ENCODE data around the gene RNF182.
"Not testable (repeated sequence)": the region's sequence is repeated elsewhere in the genome, so short reads cannot be mapped to it uniquely, and the experiment has no call there.

RNF182 gene, protein sequence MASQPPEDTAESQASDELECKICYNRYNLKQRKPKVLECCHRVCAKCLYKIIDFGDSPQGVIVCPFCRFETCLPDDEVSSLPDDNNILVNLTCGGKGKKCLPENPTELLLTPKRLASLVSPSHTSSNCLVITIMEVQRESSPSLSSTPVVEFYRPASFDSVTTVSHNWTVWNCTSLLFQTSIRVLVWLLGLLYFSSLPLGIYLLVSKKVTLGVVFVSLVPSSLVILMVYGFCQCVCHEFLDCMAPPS

DNA sequence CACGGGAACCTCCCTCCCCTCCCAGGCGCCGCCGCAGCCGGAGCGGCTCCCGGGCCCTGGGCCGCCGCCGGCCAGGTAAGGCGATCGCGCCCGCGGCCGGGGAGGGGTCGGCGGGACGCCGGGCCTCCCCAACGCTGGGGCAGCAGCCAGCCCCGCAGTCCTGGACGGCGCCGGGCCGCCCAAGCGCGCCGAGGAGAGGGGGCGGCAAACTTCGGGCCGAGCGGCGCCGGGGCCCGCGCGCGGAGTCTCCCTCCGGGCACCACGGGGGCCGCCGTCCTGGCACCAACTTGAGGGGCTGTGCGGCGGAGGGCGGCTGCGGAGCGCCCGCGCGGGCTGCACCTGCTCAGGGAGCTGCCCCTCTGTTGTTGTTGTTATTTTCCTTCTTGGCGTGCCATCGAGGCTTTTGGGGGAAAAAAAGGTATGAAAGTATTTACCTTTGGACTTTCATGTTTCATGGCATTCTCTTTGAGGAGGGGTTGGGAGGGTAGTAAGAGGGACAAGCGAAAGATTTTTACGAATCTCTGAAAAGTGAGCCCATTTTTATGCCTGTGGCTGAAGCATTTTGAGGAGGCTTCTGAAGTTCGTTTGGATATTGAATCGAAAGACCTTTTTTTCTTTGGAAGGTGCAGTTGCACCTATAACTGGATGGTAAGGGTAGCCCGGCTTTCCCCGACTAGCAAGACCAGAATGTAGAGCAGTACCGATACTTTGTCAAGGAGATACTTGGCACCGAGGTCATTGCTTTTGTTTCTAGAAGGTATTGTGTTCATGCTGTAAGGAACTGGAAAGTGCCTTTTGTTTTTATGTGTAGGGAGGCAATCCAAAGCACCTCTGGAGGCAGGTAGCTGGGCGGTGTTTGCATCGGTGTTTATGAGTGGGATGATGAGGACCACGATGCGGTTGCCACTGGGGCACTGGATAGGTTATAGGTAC is at the start of gene RNF182:
TSS of gene RNF182 (plus strand) at position 4 of the 933 bp plus-strand sequence. CDS start 52,168 bp downstream, outside the sequence.
- no peak for DNase-seq (ENCODE audit: low read depth)

DNA sequence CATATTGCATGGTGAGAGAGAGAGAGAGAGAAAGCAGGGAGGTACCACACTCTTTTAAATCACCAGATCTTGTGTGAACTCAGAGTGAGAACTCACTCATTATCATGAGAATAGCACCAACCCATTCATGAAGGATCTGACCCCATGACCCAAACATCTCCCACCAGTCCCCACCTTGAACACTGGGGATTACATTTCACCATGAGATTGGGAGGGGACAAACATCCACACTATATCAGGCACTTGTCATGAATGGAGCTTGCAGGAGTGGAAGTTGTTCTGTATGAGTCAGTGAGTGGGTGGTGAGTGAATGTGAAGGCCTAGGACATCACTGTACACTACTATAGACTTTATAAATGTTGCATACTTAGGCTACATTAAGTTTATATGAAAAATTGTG is 47.7 kb upstream of the RNF182 start:
- no peak for DNase-seq (ENCODE audit: low read depth)

DNA sequence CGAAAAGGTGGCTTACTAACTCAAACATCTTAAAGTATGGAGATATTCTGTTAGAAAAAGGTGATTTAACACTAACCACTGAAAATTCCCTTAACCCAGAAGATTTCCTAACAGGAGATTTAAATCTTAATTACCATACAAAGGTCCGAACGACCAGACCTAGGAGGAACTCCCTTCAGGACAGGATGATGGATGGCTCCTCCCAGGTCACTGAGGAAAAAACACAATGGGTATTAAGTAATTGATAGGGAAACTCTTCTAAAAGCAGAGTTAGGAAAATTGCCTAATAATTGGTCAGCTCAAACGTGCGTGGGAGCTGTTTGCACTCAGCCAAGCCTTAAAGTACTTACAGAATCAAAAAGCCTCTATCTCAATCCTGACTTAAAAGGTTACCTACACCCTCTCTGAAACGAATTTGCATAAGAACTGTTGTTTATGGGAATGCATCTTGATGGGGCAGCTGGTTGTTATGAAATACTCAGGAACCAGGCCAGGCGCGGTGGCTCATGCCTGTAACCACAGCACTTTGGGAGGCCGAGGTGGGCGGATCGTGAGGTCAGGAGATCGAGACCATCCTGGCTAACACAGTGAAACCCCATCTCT is 44.6 kb upstream of the RNF182 start:
- not testable (repeated sequence) for DNase-seq (ENCODE audit: low read depth)

DNA sequence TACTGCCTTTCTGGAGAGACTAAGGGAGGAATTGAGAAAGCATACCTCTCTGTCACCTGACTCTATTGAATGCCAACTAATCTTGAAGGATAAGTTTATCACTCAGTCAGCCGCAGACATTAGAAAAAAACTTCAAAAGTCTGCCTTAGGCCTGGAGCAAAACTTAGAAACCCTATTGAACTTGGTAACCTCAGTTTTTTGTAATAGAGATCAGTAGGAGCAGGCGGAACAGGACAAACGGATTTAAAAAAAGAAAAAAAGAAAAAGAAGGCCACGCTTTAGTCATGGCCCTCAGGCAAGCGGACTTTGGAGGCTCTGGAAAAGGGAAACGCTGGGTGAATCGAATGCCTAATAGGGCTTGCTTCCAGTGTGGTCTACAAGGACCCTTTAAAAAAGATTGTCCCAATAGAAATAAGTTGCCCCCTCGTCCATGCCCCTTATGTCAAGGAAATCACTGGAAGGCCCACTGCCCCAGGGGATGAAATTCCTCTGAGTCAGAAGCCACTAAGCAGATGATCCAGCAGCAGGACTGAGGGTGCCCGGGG is 43.1 kb upstream of the RNF182 start:
- no peak for DNase-seq (ENCODE audit: low read depth)

DNA sequence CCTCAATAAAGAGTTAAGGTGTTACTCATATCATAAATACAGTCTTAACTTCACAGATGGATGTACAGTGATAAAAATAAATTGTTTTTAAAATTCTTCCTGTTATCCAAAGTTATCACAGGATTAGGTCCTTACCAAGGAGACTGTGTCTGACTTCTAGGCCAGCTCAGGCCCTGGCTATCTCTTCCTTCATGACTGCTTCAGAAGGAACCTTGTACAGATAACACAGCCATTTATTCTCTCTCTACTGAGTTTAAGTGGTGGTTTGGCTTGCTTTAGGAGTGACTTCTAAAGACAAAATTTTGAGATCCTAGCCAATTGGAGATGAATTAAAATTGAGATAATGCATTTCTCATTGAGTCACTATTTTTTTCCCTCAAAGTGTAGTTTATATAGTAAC is 40.8 kb upstream of the RNF182 start:
- DNase-seq (ENCODE audit: low read depth): peak; percentile 11

DNA sequence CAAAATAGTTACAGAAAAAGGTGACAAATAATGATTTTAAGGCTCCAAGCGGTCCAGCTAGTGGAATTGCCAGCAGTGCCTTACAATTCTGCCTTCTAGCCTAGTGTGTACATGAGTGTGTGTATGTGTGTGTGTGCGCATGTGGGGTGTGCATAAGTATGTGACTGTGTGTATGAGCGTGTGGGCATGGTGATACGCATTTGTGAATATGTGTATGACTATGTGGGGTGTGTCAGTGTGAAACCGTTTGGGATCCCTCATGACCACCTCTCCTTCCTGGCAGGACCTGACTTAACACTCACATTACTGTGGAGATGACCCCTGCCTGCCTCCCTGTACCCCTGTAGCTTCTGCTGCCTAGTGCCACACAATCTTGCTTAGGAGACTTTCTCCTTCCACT is 40.4 kb upstream of the RNF182 start:
- DNase-seq (ENCODE audit: low read depth): no peak

DNA sequence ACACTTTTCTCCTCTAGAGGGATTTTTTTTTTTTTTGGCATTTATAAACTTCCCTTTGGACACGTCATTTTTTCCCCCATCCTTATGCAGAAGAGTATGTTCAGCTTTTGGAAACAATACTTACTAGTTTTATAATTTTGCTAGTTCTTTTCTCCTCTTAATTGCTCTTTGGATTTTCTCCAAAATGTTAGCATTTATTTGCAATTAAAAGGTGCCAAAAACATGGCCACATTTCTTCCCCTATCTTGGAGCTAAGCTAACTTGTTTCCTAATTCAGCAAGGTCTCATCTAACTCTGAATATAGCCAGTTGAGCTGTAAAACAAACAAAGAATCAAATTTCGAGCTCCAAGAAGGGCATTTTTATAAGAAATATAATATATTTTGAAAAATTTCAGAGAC is 39.2 kb upstream of the RNF182 start:
- DNase-seq (ENCODE audit: low read depth): no peak

DNA sequence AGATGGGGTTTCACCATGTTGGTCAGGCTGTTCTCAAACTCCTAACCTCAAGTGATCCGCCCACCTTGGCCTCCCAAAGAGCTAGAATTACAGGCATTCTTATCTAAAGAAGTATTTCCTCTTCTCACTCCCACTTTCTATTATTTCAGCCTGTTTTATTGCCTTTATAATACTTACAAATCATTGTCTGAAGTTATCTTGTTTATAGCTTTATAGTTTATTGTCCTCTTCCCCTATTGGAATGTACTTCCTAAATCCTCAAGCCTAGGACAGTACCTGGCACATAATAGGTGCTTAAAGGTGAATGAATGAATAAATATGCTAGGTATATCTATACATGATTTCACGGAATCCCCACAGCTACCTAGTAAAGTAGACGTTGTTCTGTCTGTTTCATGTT is 37.8 kb upstream of the RNF182 start:
- DNase-seq (ENCODE audit: low read depth): no peak

DNA sequence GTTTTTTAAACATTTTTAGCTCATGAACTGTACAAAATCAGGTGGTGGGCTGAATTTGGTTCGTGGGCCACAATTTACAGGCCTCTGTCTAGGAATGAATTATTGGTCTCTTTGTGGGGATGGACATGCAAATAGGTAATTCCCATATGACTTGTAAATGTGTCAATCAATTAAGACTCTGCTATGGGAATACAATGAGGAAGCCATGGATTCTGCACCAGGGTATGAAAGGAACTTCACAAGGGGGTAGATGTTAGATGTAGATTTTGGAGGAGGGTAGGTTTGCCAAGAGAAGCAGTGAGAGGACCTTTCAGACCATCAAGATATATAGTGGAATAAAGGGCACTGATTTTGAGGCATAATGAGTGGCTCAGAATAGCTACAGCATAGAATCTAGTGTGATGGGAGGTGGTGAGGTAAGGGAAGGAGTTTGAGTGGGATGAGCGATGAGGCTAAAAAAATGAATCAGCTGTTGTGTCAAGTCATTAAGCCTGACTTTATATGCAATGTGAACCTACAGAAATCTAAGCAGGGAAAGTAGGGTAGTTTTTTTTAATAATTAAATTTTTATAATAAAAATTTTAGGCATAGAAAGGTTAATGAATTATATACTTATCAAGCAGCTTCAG is 32.6 kb upstream of the RNF182 start:
- no peak for DNase-seq (ENCODE audit: low read depth)

DNA sequence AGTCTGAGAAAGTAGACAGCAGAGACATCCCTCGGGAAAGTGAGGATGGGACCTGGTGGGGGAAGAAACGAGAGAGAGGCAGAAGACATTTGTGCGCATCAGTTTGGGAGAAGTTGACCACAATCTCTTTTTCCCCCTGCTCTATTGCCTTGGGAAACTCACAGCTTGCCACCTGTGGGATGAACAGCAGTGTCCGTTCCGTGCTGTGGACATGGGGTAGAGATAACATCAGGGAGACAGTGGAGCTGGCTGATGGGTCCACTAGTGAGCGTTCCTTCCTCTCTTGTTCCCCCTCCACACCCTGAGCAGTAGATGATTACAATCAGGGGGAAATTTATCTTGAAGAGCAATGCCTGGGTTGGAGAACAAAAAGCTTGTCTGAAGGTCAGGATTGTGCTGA is 21.8 kb upstream of the RNF182 start:
- no peak for DNase-seq (ENCODE audit: low read depth)

DNA sequence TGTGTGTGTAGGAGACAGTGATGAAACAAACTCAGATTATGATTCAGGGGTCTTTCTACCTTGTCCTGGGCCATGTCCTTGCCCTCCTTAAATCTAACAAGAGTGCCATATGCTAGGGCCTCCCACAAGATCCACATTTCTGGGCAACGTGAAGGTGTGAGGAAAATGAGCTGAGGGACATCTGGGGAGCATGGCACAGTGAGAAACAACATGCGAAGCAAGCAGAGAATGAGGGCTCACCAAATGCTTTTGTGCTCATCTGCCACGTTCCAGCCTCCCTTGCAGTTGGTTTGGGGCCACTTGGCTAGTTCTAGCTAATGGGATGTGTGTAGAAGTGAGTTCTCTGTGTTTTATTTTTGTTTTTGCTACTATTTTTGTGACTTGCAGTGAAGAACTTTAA is 21.4 kb upstream of the RNF182 start:
- no peak for DNase-seq (ENCODE audit: low read depth)

DNA sequence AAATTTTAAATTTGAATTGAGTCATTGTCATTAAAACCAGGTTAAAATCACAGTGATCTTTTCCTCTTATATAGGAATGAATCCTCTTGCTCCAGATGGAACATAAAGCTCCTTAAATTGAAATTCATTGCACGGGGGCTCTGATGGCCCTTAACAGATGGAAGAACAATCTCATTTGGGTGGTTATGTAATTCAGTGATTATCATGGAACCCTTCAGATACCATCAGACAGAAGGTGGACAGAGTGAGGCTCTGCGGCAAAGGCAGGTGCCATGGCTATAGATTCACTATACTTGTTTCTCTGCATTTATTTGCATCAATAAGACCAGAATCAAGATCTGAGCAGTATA is 17.8 kb upstream of the RNF182 start:
- no peak for DNase-seq (ENCODE audit: low read depth)

DNA sequence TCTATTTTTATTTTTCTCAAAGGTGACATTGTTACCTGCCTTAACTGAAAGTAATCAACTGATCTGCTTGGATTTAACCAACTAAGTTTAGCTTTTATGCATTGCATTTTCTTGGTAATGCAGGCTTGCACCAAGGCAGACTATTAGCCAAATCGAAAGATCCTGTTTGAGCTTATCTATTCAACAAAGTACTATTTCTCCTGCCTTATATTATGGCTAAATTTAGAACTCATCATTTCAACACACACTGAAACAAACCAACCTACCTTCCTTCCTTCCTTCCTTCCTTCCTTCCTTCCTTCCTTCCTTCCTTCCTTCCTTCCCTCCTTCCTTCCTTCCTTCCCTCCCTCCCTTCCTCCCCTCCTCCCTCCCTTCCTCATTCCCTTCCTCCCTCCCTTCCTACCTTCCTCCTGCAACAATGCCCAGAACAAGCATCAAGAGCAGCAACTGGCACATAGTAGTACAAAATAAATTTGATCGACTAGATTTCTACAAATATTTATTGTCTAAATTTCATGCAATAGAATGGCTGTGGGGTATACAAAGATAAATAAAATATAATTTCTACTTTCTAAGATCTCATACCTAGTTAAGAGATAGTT is 17.0 kb upstream of the RNF182 start:
- no peak for DNase-seq (ENCODE audit: low read depth)

DNA sequence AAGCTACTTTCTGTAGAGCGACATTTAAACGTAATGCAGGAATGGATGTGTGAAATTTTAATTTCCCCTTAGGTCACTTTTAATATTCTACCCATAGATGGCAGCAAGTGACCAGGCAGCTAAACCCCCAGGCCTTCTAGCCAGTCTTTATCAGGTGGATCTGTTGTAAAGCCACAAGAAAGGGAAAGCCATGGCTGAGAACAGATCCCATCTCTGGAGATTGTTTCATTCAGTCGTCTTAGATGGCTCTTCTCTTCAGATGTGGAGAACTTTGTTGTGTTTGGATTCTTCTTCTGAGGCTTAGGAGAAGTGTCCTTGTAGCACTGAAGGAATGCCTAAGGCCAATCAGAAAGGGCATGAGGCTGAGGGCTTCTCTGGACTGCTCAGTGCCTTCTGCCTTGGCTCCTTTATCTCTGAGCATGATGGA is 15.8 kb upstream of the RNF182 start:
- DNase-seq (ENCODE audit: low read depth): peak; percentile 43

DNA sequence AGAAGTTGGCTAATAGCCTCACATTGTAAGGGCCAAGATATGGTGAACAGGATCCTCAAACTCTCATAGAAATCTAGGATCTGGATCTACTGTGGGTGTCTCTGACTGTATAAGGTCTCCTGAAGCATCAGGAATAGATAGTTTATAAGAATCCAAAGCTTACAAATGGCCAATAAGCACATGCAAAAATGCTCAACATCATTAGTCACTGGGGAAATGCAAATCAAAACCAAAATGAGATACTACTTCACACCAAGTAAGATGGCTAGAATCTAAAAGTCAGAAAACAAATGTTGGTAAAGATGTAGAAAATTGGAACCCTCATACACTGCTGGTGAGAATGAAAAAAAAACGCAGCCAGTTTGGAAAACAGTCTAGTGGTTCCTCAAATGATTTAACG is 14.3 kb upstream of the RNF182 start:
- DNase-seq (ENCODE audit: low read depth): no peak

DNA sequence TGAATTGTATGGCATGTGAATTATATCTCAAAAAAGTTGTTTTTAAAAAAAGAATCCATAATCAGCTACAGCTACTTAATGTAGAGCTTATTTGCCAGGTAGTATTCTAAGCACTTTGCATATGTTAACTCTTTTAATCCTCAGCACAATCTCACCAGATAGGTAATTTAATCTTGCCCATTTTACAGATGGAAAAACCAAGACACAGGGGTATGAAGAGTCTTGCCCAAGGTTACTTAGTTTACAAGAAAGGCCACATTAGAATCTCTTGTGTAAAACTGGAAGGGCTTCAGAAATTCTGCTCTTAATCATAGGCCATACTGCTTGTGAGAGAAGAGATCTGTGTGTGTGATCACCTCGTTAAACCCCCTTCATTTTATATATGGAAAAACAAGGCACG is 13.4 kb upstream of the RNF182 start:
- no peak for DNase-seq (ENCODE audit: low read depth)

DNA sequence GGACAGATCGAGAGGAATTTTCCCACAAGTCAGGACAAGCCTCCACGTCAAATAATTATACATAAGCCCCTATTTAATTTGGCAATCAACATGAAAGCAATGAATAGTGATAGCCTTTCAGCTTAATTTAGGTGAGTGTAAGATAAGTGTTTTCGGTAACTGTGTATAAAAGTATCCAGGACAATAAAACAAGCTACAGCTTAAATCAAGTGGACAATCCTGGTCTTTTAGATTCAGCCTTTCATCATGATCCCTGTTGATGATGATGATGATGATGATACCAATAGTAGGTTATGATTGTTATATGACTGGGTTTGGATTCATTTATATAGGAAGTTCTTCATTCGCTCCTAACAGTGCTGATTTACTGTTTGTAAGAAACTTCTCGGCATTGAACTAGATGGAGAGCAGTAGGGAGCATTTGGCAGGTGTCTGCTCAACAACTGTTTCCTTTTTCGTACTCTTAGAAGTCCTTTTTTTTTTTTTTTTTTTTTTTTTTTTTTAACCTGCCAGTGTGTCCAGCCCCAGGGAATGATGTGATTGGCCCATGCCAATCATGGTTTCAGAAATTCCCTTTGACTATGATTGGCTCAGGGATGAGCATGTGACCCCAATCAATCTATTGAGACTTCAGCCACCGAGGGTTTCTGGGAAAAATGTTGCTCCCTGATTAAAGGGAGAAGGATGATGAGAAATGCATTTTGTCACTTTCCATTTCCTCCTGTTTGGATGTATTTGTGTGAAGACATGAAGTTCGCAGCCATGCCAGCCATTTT is 11.3 kb upstream of the RNF182 start:
- DNase-seq (ENCODE audit: low read depth): no peak

DNA sequence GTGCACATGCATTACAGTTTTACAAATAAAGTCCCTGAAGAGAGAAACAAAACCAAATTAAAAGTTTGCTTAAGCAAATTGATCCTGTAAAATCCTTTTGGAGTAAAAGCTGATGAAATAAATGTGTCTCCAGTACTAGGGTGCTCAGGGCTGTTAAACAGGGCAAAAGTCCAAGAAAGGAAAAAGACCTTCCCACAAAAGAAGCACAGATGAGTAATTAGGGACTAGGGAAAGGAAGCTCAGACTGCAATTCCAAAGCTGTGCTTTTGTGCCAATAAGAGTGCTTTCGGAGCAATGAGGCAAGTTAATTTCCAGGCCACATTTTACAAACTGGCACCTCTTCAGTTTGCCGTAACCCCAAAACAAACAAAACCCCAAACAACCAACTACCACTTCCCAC is 10.4 kb upstream of the RNF182 start:
- DNase-seq (ENCODE audit: low read depth): no peak

DNA sequence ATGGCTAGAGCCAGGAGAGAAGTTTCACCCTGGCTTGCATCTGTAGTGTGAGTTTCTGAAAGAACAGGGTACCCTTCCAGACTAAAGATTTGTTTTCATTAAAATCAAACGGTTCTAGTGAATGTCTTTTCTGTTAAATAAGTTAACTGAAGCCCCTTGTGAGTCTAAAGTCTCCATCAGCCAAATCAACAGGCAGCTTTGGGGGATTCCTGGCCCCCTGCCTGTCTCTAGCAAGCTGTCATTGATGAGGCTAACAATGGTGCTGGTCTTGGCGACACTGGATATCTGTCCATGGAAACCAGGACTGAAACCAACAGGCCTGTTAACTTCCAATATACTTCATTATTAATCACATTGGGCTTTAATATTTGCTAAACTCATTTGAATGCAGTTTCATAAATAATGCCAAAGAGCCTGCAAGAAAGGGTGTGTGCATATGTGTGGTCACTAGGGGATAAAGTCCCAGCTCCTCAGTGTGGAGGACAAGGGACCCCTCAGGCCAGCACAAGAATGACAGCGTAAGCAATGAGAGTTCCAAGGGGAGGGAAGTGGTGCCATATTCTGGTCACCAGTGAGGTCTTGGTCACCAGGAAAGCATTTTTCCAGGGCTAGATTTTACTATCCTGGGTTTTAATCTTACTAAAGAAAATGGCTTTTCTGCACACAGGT is 9.1 kb upstream of the RNF182 start:
- DNase-seq (ENCODE audit: low read depth): no peak

DNA sequence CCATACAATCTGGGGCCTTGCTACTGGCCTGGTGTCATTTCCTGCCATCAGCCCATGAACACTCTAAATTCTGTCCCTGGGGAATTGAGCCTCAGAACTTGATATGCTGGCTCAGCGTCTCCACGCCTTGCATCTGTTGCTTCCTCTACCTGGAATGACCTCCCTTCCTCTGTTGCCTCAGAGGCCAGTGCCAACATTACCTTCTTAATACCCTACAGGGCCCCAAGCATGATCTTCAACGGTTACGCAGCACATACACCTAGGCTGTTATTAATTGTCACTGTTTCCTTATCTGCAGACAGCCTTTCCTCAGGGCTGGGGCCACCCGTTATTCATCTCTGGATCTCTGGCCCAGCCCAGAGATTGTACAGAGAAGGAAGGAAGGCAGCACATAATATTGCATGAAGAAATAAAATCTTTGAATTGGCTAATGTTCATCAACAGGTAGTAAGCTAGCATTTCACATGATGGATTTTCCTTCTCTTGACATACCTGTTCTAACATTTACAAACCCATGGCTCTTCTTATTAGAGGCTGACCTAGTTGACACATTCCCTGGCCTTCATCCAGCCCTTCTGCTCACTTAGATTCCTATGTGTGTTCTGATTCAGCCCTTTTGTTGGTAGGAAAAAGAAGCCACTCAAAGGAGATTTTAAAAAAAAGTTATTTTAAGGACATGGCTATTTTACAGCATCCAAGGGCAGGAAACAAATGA is 8.4 kb upstream of the RNF182 start:
- no peak for DNase-seq (ENCODE audit: low read depth)
